Measurements from ENCODE around the gene TDO2.

DNA sequence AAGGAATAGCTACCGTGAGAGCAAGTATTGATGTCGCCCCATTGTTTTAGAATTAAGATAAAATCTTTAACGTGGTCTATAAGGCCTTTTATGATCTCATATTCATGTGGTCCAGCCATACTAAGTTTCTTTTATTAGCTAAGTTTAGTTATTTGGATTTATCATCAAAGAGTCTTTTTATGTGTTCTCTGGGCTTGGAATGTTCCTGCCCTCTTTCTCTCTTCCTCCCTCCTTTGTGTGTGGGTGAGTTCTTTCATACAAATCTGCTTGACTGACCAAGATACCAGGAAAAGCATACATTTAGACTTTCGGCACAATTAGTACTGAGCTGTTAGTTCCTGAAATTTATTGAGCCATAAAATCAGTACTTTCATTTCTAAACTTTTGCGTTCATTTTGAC lies 11.3 kb downstream of the TDO2 start:
- TF ChIP-seq, protein P1, sequence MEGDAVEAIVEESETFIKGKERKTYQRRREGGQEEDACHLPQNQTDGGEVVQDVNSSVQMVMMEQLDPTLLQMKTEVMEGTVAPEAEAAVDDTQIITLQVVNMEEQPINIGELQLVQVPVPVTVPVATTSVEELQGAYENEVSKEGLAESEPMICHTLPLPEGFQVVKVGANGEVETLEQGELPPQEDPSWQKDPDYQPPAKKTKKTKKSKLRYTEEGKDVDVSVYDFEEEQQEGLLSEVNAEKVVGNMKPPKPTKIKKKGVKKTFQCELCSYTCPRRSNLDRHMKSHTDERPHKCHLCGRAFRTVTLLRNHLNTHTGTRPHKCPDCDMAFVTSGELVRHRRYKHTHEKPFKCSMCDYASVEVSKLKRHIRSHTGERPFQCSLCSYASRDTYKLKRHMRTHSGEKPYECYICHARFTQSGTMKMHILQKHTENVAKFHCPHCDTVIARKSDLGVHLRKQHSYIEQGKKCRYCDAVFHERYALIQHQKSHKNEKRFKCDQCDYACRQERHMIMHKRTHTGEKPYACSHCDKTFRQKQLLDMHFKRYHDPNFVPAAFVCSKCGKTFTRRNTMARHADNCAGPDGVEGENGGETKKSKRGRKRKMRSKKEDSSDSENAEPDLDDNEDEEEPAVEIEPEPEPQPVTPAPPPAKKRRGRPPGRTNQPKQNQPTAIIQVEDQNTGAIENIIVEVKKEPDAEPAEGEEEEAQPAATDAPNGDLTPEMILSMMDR (optimal IDR thresholded peaks at IDR 0.05 in 1 of 3, IDR thresholded peaks at IDR 0.05 in 1 of 3, conservative IDR thresholded peaks at IDR 0.05 in 1 of 3; ENCODE audit: extremely low read depth in 1 of 3, insufficient read depth in 2 of 3, low read length in 3 of 3): no peak
- TF ChIP-seq EZH2 (IDR thresholded peaks at IDR 0.05; ENCODE audit: low read length): no peak

All from keratinocyte (primary cell).